SU-DHL-6 (cell line): ENCODE results near the gene DTNBP1.

Experiments
- H2AFZ ChIP-seq: fragments of 200-600 bp; sonication (generic); 2 replicates; pipeline ENCODE4 v1.6.1; 2014; ENCODE audit warnings: low read depth, mild to moderate bottlenecking, moderate library complexity, mixed read lengths, antibody characterized with exemption, low read length; ENCODE audit not compliant: severe bottlenecking
- H3F3A ChIP-seq: fragments of 200-600 bp; shearing (Covaris generic); 2 replicates; pipeline ENCODE4 v1.6.0; 2016; ENCODE audit warnings: antibody characterized with exemption, mild to moderate bottlenecking; ENCODE audit not compliant: insufficient read depth
- H3K27ac ChIP-seq: fragments of 200-600 bp; sonication (generic); 2 replicates; pipeline ENCODE4 v1.5.1; 2016; ENCODE audit warnings: low read depth, mild to moderate bottlenecking, low read length, moderate library complexity, mixed read lengths
- H3K27me3 ChIP-seq: fragments of 200-600 bp; sonication (generic), shearing (Covaris generic); 2 replicates; pipeline ENCODE4 v1.6.0; 2014; ENCODE audit warnings: mild to moderate bottlenecking, low read length
- H3K36me3 ChIP-seq: fragments of 200-600 bp; sonication (generic); 2 replicates; pipeline ENCODE4 v1.6.1; 2014; ENCODE audit warnings: mild to moderate bottlenecking, low read length, mixed read lengths
- H3K4me2 ChIP-seq: fragments of 300-600, 200-600 bp; shearing (Covaris generic), sonication (generic); 2 replicates; pipeline ENCODE4 v1.6.0; 2014; ENCODE audit warnings: low read length, low read depth, mild to moderate bottlenecking; ENCODE audit not compliant: poor library complexity, severe bottlenecking
- H3K4me3 ChIP-seq: fragments of 200-600 bp; sonication (generic); 2 replicates; pipeline ENCODE4 v1.5.1; 2014; ENCODE audit warnings: antibody characterized with exemption, low read length, mild to moderate bottlenecking, mixed read lengths; ENCODE audit not compliant: insufficient read depth, poor library complexity, severe bottlenecking
- H3K79me2 ChIP-seq: fragments of 200-600 bp; sonication (generic); 2 replicates; pipeline ENCODE4 v1.6.1; 2014; ENCODE audit warnings: mild to moderate bottlenecking, low read length, moderate library complexity; ENCODE audit not compliant: insufficient read depth
- H3K9ac ChIP-seq: fragments of 200-600 bp; sonication (generic); 2 replicates; pipeline ENCODE4 v1.7.0; 2014; ENCODE audit warnings: mild to moderate bottlenecking, low read length
- H3K9me2 ChIP-seq: fragments of 200-600 bp; sonication (generic); replicated peaks from 2 replicates; pipeline ENCODE4 v1.6.1; 2014; ENCODE audit warnings: low read length; ENCODE audit not compliant: insufficient read depth
- H3K9me3 ChIP-seq: fragments of 200-600 bp; sonication (generic); 2 replicates; pipeline ENCODE4 v1.6.1; 2014; ENCODE audit warnings: low read length, mixed read lengths; ENCODE audit not compliant: insufficient read depth
- H4K20me1 ChIP-seq: fragments of 200-600 bp; sonication (generic); 2 replicates; pipeline ENCODE4 v1.6.1; 2014; ENCODE audit warnings: low read depth, mild to moderate bottlenecking, antibody characterized with exemption, low read length, moderate library complexity, mixed read lengths
- EZH2phosphoT487 ChIP-seq: fragments of 200-600 bp; sonication (generic), shearing (Covaris generic); conservative IDR thresholded peaks from 2 replicates; pipeline ENCODE4 v1.6.1; 2018; ENCODE audit warnings: mild to moderate bottlenecking, antibody characterized with exemption, low read length, moderate library complexity, mixed read lengths
- TF ChIP-seq, protein P1 (sequence below): fragments of 200-600 bp; sonication (generic); IDR thresholded peaks from one replicate; pipeline ENCODE4 v1.5.1; 2017; ENCODE audit warnings: antibody characterized with exemption, mild to moderate bottlenecking, low read length, moderate library complexity; ENCODE audit not compliant: insufficient read depth, poor library complexity, severe bottlenecking

DTNBP1 gene

DNA sequence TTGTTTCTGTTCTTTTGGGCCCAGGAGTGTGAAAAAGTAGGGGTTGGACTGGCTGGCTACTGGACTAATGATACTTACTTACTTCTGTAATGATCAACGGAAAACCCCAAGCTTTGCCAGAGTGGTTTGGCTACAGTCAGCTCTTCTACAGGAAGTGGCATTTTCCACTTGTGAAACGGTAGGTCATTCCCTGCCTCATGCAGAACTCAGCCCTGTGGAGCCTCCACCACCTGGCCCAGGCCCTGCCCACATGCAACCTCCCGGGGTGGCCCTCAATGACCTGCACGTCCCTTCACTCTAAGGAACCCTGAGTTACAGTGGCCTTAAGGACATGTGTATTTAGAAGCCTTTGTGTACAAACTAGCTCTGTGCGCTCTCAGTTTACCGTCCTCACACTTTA is 140.4 kb downstream of the DTNBP1 start:
- Histone ChIP-seq H3K9ac (no peak overlapping the region), H3K36me3 (peaks cover 26% of the 10 kb centered on the region; the same call in 1 of the 2 replicates)
- no peak for TF ChIP-seq EZH2phosphoT487

DNA sequence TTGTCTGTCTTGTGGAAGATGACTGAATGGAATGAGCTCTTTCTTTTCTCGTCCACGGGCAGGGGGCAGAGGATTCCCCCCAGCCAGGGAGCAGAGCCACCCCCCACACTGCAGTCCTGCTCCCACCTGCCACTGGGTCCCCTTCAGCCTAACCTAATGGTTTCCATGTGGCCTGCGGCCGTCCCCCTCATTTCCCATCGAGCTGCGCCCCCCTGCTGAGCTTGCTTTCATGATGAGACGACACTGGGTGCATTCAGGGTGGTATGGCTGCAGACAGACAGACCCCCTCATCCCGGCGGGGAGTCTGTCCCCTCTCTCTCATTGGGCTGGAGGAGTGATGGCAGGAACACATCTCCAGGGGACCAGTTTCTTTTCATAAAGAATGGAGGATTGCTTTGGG is 140.8 kb downstream of the DTNBP1 start:
- Histone ChIP-seq H4K20me1 (no peaks in the 10 kb centered on the region), H3K9ac (no peak overlapping the region), H3K4me2 (no peak overlapping the region), H3K9me3 (no peaks in the 10 kb centered on the region), H3K79me2 (no peaks in the 10 kb centered on the region), H3F3A (no peaks in the 10 kb centered on the region), H3K36me3 (peaks cover 26% of the 10 kb centered on the region; the same call in 1 of the 2 replicates), H2AFZ (no peak overlapping the region), H3K27ac (no peak overlapping the region), H3K4me3 (no peak overlapping the region), H3K9me2 (no peaks in the 10 kb centered on the region), H3K27me3 (no peaks in the 10 kb centered on the region)
- TF ChIP-seq, protein P1, sequence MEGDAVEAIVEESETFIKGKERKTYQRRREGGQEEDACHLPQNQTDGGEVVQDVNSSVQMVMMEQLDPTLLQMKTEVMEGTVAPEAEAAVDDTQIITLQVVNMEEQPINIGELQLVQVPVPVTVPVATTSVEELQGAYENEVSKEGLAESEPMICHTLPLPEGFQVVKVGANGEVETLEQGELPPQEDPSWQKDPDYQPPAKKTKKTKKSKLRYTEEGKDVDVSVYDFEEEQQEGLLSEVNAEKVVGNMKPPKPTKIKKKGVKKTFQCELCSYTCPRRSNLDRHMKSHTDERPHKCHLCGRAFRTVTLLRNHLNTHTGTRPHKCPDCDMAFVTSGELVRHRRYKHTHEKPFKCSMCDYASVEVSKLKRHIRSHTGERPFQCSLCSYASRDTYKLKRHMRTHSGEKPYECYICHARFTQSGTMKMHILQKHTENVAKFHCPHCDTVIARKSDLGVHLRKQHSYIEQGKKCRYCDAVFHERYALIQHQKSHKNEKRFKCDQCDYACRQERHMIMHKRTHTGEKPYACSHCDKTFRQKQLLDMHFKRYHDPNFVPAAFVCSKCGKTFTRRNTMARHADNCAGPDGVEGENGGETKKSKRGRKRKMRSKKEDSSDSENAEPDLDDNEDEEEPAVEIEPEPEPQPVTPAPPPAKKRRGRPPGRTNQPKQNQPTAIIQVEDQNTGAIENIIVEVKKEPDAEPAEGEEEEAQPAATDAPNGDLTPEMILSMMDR = no peak
- TF ChIP-seq EZH2phosphoT487 = no peak

More for the DNA sequence above, 140.4 kb downstream of the DTNBP1 start:
- H2AFZ ChIP-seq = no peak overlapping the region
- H3K79me2 ChIP-seq = no peaks in the 10 kb centered on the region
- H3F3A ChIP-seq = no peaks in the 10 kb centered on the region
- no peak overlapping the region for H3K27ac ChIP-seq
- no peaks in the 10 kb centered on the region for H3K27me3 ChIP-seq
- no peak overlapping the region for H3K4me2 ChIP-seq
- no peaks in the 10 kb centered on the region for H3K9me2 ChIP-seq
- H3K9me3 ChIP-seq = no peaks in the 10 kb centered on the region
- H3K4me3 ChIP-seq = no peak overlapping the region
- no peaks in the 10 kb centered on the region for H4K20me1 ChIP-seq

DNA sequence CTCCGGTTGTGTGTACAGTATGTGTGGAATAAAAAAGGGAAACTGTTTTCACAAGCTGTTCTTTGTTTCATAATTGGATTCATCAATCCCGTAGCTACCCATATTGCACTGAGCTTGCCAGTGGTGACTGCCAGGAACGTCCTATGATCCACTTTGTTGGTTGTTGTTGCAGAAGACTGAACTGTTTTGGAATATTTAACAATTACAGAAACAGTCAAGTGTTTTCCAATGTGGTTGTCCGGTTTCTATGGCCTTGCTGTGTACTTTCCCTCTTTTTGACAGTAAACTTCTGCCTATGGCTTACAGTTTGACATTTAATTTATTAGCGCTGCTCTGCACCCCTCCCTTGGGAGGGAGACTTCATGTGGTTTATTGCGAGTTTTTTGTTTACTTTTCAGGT is 141.2 kb downstream of the DTNBP1 start:
- H3K9me3 ChIP-seq = no peaks in the 10 kb centered on the region
- no peak overlapping the region for H3K4me3 ChIP-seq
- H3F3A ChIP-seq = no peaks in the 10 kb centered on the region
- H3K4me2 ChIP-seq = no peak overlapping the region
- peaks cover 26% of the 10 kb centered on the region; the same call in 1 of the 2 replicates for H3K36me3 ChIP-seq
- no peak overlapping the region for H3K27ac ChIP-seq
- no peaks in the 10 kb centered on the region for H3K27me3 ChIP-seq
- no peak overlapping the region for H3K9ac ChIP-seq
- no peaks in the 10 kb centered on the region for H3K9me2 ChIP-seq
- H3K79me2 ChIP-seq = no peaks in the 10 kb centered on the region
- TF ChIP-seq, protein P1 = no peak
- no peak for TF ChIP-seq EZH2phosphoT487
- H4K20me1 ChIP-seq = no peaks in the 10 kb centered on the region
- H2AFZ ChIP-seq = no peak overlapping the region

DNA sequence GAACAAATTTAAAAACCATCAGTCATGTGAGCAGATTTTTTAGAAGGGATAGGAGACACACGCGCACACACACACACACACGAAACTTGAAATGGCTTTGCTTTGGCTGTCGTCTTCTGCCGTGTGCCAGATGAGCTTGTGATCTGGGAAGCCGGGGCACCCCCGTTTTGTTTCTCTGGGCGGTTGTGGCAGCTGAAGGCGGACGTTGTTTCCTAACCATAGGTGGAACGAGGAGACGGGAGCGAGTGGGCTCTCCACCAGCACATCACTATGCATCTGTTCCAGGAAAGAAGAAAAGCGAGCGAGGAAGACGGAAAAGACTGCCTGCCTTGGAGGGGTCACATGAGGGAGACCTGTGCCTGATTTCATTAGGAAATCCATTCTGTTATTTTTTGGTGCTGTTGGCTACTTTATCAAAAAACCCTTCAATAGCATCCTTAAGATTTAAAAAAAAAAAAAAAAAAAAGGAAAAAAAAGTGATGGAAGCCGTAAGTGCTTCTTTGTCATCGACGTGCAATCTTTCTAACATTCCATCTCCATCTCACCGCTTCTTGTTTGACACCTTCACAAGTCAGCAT is 142.1 kb downstream of the DTNBP1 start:
- Histone ChIP-seq H4K20me1 (no peaks in the 10 kb centered on the region), H3K36me3 (peaks cover 26% of the 10 kb centered on the region; the same call in 1 of the 2 replicates), H2AFZ (no peak overlapping the region), H3K27ac (no peak overlapping the region), H3K79me2 (no peaks in the 10 kb centered on the region), H3K4me3 (no peak overlapping the region), H3K9ac (no peak overlapping the region), H3K9me2 (no peaks in the 10 kb centered on the region), H3K27me3 (no peaks in the 10 kb centered on the region), H3K4me2 (no peak overlapping the region), H3F3A (no peaks in the 10 kb centered on the region), H3K9me3 (no peaks in the 10 kb centered on the region)
- TF ChIP-seq, protein P1 = no peak
- TF ChIP-seq EZH2phosphoT487 = no peak
